Umbilical cord (tissue), 2 donors: ENCODE measurements around the gene PNPLA4. TPM values are rescaled to one million over a fixed set of nuclear protein-coding genes. Genes with fewer than 3 reads are reported as not detected.

Experiments used
- DNase-seq: peaks from one replicate; pipeline ENCODE4 v3.0.0-alpha.2; 2015; ENCODE audit warnings: low spot score
- total RNA-seq: library from RNA; depleted of rRNA; stranded (reverse); fragments of >200 nt; gene quantifications from one replicate; pipeline ENCODE4 v1.2.3, GENCODE V29; 2014; ENCODE audit warnings: low replicate concordance; ENCODE audit not compliant: insufficient read depth

PNPLA4 gene
- total RNA-seq, 1 donor from 2014 or later, result 6.0 TPM

- DNase-seq, result no peak
These were observed 55.2 kb downstream of the PNPLA4 start for GRCh38 chrX:7872042-7872441.

- DNase-seq, result no peak
These were observed 75.0 kb downstream of the PNPLA4 start for GRCh38 chrX:7852166-7852565.

Other genes with a start within 250 kb of the PNPLA4 start
- not detected for gene VCX, start 84.2 kb downstream of the PNPLA4 start, total RNA-seq
- gene VCX2, start 243.9 kb upstream of the PNPLA4 start, total RNA-seq, result not detected